Smooth muscle cell (in vitro differentiated cells): ENCODE data around the gene CCDC74A. TPM values are rescaled to one million over a fixed set of nuclear protein-coding genes. Genes with fewer than 3 reads are reported as not detected.
"Not testable (repeated sequence)": the region's sequence is repeated elsewhere in the genome, so short reads cannot be mapped to it uniquely, and the experiment has no call there.

Source experiments
- DNase-seq: peaks from one replicate; lab custom pipeline; 2025; ENCODE audit not compliant: unreplicated experiment; lab: John Stamatoyannopoulos, UW
- H2AFZ ChIP-seq: fragments of 200-600 bp; sonication (generic); 2 replicates; pipeline ENCODE4 v1.6.0; 2016; ENCODE audit warnings: antibody characterized with exemption, low read depth, mild to moderate bottlenecking
- H3F3A ChIP-seq: fragments of 200-600 bp; sonication (generic); 2 replicates; pipeline ENCODE4 v1.6.0; 2017; ENCODE audit warnings: antibody characterized with exemption, low read depth
- H3K27ac ChIP-seq: fragments of 200-600 bp; sonication (generic); 2 replicates; pipeline ENCODE4 v1.5.1; 2016; ENCODE audit warnings: low read depth, mild to moderate bottlenecking
- H3K27me3 ChIP-seq: fragments of 200-600 bp; sonication (generic); 2 replicates; pipeline ENCODE4 v1.6.1; 2016; ENCODE audit warnings: low read depth, mild to moderate bottlenecking
- H3K36me3 ChIP-seq: fragments of 200-600 bp; sonication (generic); 2 replicates; pipeline ENCODE4 v1.5.1; 2016; ENCODE audit warnings: low read depth
- H3K4me1 ChIP-seq: fragments of 200-600 bp; sonication (generic); 2 replicates; pipeline ENCODE4 v1.5.1; 2016; ENCODE audit warnings: low read depth
- H3K4me2 ChIP-seq: fragments of 200-600 bp; sonication (generic); 2 replicates; pipeline ENCODE4 v1.6.0; 2016; ENCODE audit warnings: mild to moderate bottlenecking
- H3K4me3 ChIP-seq: fragments of 200-600 bp; sonication (generic); 2 replicates; pipeline ENCODE4 v1.5.1; 2016; ENCODE audit warnings: mild to moderate bottlenecking
- H3K79me2 ChIP-seq: fragments of 200-600 bp; sonication (generic); 2 replicates; pipeline ENCODE4 v1.6.0; 2016; ENCODE audit warnings: low read depth, mild to moderate bottlenecking
- H3K9ac ChIP-seq: fragments of 200-600 bp; sonication (generic); 2 replicates; pipeline ENCODE4 v1.6.0; 2016; ENCODE audit warnings: low read depth
- H3K9me3 ChIP-seq: fragments of 200-600 bp; sonication (generic); replicated peaks from 2 replicates; pipeline ENCODE4 v1.5.1; 2016; ENCODE audit warnings: low read depth
- H4K20me1 ChIP-seq: fragments of 200-600 bp; sonication (generic); 2 replicates; pipeline ENCODE4 v1.6.0; 2016; ENCODE audit warnings: low read depth
- WGBS: methylation state at CpG from one replicate; pipeline ENCODE4 v1.1.7; 2016; ENCODE audit warnings: low lambda C conversion rate; 5-methylcytosine and 5-hydroxymethylcytosine counted together
- polyA plus RNA-seq: library from polyadenylated mRNA; unstranded; fragments of >200 nt; fragmentation: Nextera tagmentation; extraction: Ambion mirVana; gene quantifications from 2 replicates; pipeline ENCODE4 v1.2.1, GENCODE V29; 2016
- total RNA-seq: library from RNA; depleted of rRNA; stranded (reverse); fragments of >200 nt; gene quantifications from 2 replicates; pipeline ENCODE4 v1.2.3, GENCODE V29; 2014
- TF ChIP-seq, protein P1 (sequence below): fragments of 200-600 bp; sonication (generic); IDR thresholded peaks from 2 replicates; pipeline ENCODE4 v1.5.1; 2017; ENCODE audit warnings: borderline replicate concordance, mild to moderate bottlenecking, antibody characterized with exemption; ENCODE audit not compliant: insufficient read depth, poor library complexity, severe bottlenecking

CCDC74A gene
- total and polyA plus RNA-seq, 2 experiments from 2014 or later, result 18.1 to 37.2 TPM

DNA sequence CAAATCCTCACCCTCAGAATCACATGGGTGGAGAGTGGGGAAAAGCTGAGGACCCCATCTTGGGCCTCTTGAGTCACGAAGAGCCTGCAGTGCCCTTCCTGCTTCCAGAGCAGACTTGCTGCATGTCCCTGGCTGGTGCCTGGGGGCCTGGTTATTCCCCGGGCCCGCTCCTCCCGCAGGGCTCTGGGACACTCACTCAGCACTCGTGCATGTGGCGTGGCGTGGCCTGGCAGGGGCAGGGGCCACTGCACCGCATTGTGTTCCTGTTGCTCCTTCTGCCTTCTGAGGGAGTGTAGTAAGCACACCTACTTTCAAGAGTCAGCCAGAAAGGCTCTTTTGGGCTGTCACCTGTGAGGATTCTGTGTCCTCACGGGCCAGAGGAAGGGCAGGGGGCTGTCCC is 18.1 kb upstream of the CCDC74A start:
- H3K4me3 ChIP-seq, result no peak overlapping the region
- no peak for DNase-seq
- H3K79me2 ChIP-seq, result no peaks in the 10 kb centered on the region
- no peak overlapping the region for H3K27ac ChIP-seq
- TF ChIP-seq, protein P1, sequence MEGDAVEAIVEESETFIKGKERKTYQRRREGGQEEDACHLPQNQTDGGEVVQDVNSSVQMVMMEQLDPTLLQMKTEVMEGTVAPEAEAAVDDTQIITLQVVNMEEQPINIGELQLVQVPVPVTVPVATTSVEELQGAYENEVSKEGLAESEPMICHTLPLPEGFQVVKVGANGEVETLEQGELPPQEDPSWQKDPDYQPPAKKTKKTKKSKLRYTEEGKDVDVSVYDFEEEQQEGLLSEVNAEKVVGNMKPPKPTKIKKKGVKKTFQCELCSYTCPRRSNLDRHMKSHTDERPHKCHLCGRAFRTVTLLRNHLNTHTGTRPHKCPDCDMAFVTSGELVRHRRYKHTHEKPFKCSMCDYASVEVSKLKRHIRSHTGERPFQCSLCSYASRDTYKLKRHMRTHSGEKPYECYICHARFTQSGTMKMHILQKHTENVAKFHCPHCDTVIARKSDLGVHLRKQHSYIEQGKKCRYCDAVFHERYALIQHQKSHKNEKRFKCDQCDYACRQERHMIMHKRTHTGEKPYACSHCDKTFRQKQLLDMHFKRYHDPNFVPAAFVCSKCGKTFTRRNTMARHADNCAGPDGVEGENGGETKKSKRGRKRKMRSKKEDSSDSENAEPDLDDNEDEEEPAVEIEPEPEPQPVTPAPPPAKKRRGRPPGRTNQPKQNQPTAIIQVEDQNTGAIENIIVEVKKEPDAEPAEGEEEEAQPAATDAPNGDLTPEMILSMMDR, result no peak
- H3K36me3 ChIP-seq, result no peaks in the 10 kb centered on the region
- no peaks in the 10 kb centered on the region for H3K9me3 ChIP-seq
- peaks cover 4% of the 10 kb centered on the region for H3K4me1 ChIP-seq
- no peaks in the 10 kb centered on the region for H3F3A ChIP-seq
- no peaks in the 10 kb centered on the region for H4K20me1 ChIP-seq
- no peak overlapping the region for H2AFZ ChIP-seq
- H3K9ac ChIP-seq, result no peak overlapping the region
- WGBS, result 88% methylated on average over 9 of the region's 9 CpGs
- no peak overlapping the region for H3K4me2 ChIP-seq
- no peaks in the 10 kb centered on the region for H3K27me3 ChIP-seq

DNA sequence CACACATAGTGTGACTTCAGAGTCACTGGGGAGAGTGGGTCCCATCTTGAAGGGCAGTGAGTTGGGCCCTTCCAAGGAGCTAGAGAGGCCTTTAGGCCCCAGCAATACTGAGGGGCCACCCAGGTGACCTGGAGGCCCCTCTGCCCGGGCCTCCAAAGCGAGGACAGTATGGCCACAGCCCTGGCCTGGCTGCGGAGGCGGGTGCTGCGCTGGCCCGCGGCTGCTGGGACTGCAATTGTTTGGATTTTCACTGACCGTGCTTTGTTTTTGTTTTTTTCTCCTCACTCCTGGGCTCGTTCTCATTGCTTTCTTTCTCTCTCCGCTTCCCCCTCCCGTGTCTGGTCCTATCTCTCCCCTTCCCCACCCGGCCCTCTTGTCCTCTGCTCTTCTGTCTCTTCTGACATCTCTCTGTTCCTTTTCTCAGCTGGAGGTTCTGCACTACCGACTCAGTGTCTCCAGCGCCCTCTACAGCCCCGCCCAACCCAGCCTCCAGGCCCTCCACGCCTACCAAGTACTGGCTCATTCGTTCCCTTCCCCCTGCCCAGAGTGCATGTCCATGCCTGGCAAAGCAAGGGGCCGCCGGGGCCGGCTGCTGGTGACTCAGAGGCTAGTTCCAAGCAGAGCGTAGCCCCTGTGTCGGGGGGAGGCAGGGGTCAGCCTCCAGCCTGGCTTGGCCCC is 16.3 kb upstream of the CCDC74A start:
- not testable (repeated sequence) for H3K4me3 ChIP-seq, H3K9me3 ChIP-seq, H3K79me2 ChIP-seq, H3F3A ChIP-seq, H2AFZ ChIP-seq, H4K20me1 ChIP-seq, H3K4me1 ChIP-seq, H3K27me3 ChIP-seq, H3K36me3 ChIP-seq, H3K9ac ChIP-seq
- H3K27ac ChIP-seq, result peak overlapping the region; percentile 56
- peak; percentile 62 for DNase-seq
- 40% methylated on average over 14 of the region's 22 CpGs for WGBS
- peak overlapping the region; percentile 48 for H3K4me2 ChIP-seq

DNA sequence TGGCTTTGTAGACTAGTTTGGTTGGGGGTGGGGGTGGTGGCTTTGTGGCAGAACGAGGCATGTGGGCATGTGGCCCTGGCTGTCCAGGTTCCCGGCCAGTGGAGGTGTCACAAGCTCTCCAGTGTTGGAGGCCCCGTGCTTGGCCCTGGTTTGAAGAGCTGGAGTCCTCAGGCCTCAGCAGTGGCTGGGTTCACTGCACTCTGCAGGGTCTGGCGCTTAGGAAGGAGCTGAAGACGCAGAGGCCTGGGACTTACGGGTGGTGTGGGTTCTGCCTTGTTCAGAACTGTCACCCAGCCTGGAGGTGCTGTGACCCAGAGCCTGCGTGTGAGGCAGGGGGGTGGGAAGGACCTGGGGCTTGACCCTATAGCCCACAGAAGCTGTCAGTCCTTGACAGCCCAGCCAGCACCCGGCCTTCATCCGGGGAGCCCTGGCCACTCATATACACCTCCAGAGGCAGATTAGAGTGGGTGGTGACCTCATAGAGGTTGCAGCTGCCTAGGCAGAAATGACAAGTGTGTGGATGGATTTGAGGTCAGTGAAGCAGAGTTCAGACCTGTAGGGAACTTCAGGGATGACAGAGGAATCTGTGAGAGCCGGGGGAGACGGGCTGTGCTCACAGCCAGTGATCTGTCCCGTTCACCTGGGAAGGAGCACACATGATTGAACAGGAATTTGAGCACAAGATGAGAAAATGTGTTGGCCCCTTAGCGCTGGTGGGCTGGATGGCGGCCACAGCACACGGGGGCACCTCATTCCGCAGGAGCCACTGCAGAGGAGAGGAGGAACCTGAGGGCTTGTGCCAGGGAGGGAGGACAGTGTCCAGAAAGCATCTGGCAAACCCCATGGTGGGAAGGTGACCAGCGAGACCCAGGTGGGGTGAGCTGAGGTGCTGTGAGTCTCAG is 15.5 kb upstream of the CCDC74A start:
- DNase-seq, H3K4me1 ChIP-seq, H3K4me3 ChIP-seq, H3K9me3 ChIP-seq, H2AFZ ChIP-seq, H3K79me2 ChIP-seq, H3K9ac ChIP-seq, H3K27me3 ChIP-seq, H3K36me3 ChIP-seq, H3K4me2 ChIP-seq, H4K20me1 ChIP-seq, H3F3A ChIP-seq: not testable (repeated sequence)
- 58% methylated on average over 17 of the region's 17 CpGs for WGBS
- H3K27ac ChIP-seq, result peak overlapping the region; percentile 56

DNA sequence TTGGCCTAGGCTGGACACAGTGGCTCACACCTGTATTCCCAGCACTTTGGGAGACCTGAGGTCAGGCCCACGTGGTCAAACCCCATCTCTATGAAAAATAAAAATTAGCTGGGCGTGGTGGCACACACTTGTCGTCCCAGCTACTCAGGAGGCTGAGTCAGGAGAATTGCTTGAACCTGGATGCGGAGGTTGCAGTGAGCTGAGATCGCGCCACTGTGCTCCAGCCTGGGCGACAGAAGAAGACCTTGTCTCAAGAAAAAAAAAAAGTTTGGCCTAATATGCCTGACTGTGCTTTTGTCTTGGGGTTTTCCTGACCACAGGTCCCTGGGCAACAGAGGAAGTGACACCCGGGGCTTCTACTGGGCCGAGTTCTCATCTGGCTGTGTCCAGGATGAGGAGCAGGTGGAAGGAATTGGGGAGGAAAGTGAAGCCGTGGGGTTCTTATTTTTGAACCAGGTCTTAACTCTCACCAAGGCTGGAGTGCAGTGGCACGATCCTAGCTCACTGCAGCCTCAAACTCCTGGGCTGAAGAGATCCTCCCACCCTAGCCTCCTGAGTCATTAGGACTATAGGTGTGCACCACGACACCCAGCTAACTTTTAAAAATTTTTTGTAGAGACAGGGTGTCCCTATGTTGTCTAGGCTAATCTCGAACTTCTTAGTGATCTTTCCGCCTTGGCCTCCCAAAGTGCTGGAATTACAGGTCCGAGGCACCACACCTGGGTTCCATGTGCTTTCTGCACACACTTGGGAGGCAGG is 13.1 kb upstream of the CCDC74A start:
- not testable (repeated sequence) for H3K4me2 ChIP-seq, H3K27me3 ChIP-seq

DNA sequence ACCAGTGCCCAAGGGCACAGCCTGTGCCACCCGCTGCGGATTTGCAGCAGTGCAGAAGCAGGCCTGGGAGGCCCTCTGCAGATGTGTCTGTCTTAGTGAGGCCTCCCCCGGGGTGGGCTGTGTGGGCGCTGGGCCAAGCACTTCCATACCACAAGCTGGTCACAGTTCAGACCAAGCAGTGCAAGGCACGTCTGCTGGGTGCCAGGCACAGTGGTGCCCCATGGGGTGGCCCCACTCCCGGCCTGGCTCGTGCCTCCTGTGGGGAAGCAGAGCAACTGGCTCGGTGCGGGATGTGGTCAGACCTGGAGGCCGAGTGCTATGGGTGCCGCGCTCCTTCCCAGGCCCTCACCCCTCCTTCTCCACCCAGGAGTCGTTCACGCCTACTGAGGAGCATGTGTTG is 12.5 kb upstream of the CCDC74A start:
- H4K20me1 ChIP-seq, H3F3A ChIP-seq, H3K9me3 ChIP-seq, H2AFZ ChIP-seq, H3K79me2 ChIP-seq, H3K4me2 ChIP-seq, H3K27me3 ChIP-seq, H3K4me3 ChIP-seq, H3K27ac ChIP-seq, H3K4me1 ChIP-seq, H3K36me3 ChIP-seq, H3K9ac ChIP-seq, DNase-seq: not testable (repeated sequence)
- 95% methylated on average over 14 of the region's 14 CpGs for WGBS

More for the DNA sequence above, 13.1 kb upstream of the CCDC74A start:
- not testable (repeated sequence) for H3K4me3 ChIP-seq, H4K20me1 ChIP-seq, H3K36me3 ChIP-seq, H3K9me3 ChIP-seq, H3K9ac ChIP-seq, H3K79me2 ChIP-seq, H3K27ac ChIP-seq, H3K4me1 ChIP-seq, H2AFZ ChIP-seq, H3F3A ChIP-seq, DNase-seq
- WGBS, result 87% methylated on average over 15 of the region's 15 CpGs
